GM18526 (cell line): ENCODE data around the gene PSMD13.

ENCODE experiments used
- POLR2A ChIP-seq: IDR thresholded peaks from 3 replicates; pipeline ENCODE4 v1.6.1; 2011; ENCODE audit not compliant: insufficient read length; ENCODE audit errors: extremely low read depth

Gene PSMD13

GRCh38 chr11:227824-228379, 8.9 kb upstream of the PSMD13 start:
- TF ChIP-seq POLR2A = no peak

- no peak for TF ChIP-seq POLR2A
Observed at GRCh38 chr11:230431-230830, 6.3 kb upstream of the PSMD13 start.

- TF ChIP-seq POLR2A = no peak
Observed at GRCh38 chr11:232783-233565, 3.8 kb upstream of the PSMD13 start.

GRCh38 chr11:235180-235579, 1.6 kb upstream of the PSMD13 start:
- no peak for TF ChIP-seq POLR2A

- TF ChIP-seq POLR2A = no peak
Observed at GRCh38 chr11:235609-235996, 1.2 kb upstream of the PSMD13 start.

GRCh38 chr11:235997-236773, 591 bp upstream of the PSMD13 start, which contains the start of gene SIRT3:
TSS of gene SIRT3 (minus strand) at chr11:236342. CDS start at chr11:236328, 14 bp downstream.
- peak; percentile 69 for TF ChIP-seq POLR2A

- no peak for TF ChIP-seq POLR2A
Observed at GRCh38 chr11:240315-240714, 3.5 kb downstream of the PSMD13 start.

- TF ChIP-seq POLR2A = no peak
Observed at GRCh38 chr11:241634-242033, 4.9 kb downstream of the PSMD13 start.

- no peak for TF ChIP-seq POLR2A
Observed at GRCh38 chr11:244376-244775, 7.6 kb downstream of the PSMD13 start.

- no peak for TF ChIP-seq POLR2A
Observed at GRCh38 chr11:249062-249461, 12.3 kb downstream of the PSMD13 start.

- no peak for TF ChIP-seq POLR2A
Observed at GRCh38 chr11:250274-250673, 13.5 kb downstream of the PSMD13 start.

- TF ChIP-seq POLR2A = no peak
Observed at GRCh38 chr11:250740-251299, 14.0 kb downstream of the PSMD13 start.

GRCh38 chr11:251550-251949, 14.8 kb downstream of the PSMD13 start:
- TF ChIP-seq POLR2A = no peak

- TF ChIP-seq POLR2A = no peak
Observed at GRCh38 chr11:252666-253065, 15.9 kb downstream of the PSMD13 start.

GRCh38 chr11:253160-253885, 16.5 kb downstream of the PSMD13 start:
- no peak for TF ChIP-seq POLR2A

GRCh38 chr11:253886-254270, 17.1 kb downstream of the PSMD13 start:
- TF ChIP-seq POLR2A = no peak

GRCh38 chr11:255176-255575, 18.4 kb downstream of the PSMD13 start:
- no peak for TF ChIP-seq POLR2A
